HG02623 (cell line): ENCODE data around the gene NRP1.

ENCODE experiments used
- ATAC-seq: cut with Tn5 transposase; IDR thresholded peaks from one replicate; pipeline ENCODE4 v1.9.1; 2021; ENCODE audit warnings: moderate library complexity; ENCODE audit not compliant: unreplicated experiment

The NRP1 gene

GRCh38 chr10:33192190-33192589 is 142.3 kb downstream of the NRP1 start:
- no peak for ATAC-seq

GRCh38 chr10:33190406-33190805 is 144.1 kb downstream of the NRP1 start:
- ATAC-seq: no peak

GRCh38 chr10:33189808-33190207 is 144.7 kb downstream of the NRP1 start:
- ATAC-seq: no peak

GRCh38 chr10:33189363-33189762 is 145.1 kb downstream of the NRP1 start:
- ATAC-seq: no peak

- ATAC-seq: no peak
Measured at GRCh38 chr10:33187427-33187999, 147.0 kb downstream of the NRP1 start.

GRCh38 chr10:33186150-33186549 is 148.3 kb downstream of the NRP1 start:
- no peak for ATAC-seq

GRCh38 chr10:33183655-33184054 is 150.8 kb downstream of the NRP1 start:
- ATAC-seq: no peak

- ATAC-seq: no peak
Measured at GRCh38 chr10:33180921-33181320, 153.5 kb downstream of the NRP1 start.

- ATAC-seq: no peak
Measured at GRCh38 chr10:33180390-33180789, 154.1 kb downstream of the NRP1 start.

- ATAC-seq: no peak
Measured at GRCh38 chr10:33179067-33179466, 155.4 kb downstream of the NRP1 start.

- no peak for ATAC-seq
Measured at GRCh38 chr10:33178026-33178755, 156.3 kb downstream of the NRP1 start.

- ATAC-seq: no peak
Measured at GRCh38 chr10:33176688-33177087, 157.8 kb downstream of the NRP1 start.

- ATAC-seq: no peak
Measured at GRCh38 chr10:33174674-33175434, 159.6 kb downstream of the NRP1 start.

- no peak for ATAC-seq
Measured at GRCh38 chr10:33165911-33166310, 168.6 kb downstream of the NRP1 start.

- ATAC-seq: no peak
Measured at GRCh38 chr10:33164060-33164709, 170.3 kb downstream of the NRP1 start.

- no peak for ATAC-seq
Measured at GRCh38 chr10:33162248-33162575, 172.3 kb downstream of the NRP1 start.

- ATAC-seq: no peak
Measured at GRCh38 chr10:33161550-33162247, 172.8 kb downstream of the NRP1 start.

- no peak for ATAC-seq
Measured at GRCh38 chr10:33160151-33160550, 174.3 kb downstream of the NRP1 start.

- no peak for ATAC-seq
Measured at GRCh38 chr10:33157103-33157502, 177.4 kb downstream of the NRP1 start.

- peak; percentile 82 for ATAC-seq
Measured at GRCh38 chr10:33155720-33156638, 178.5 kb downstream of the NRP1 start.
